Measurements from ENCODE around the gene SEPTIN2.
"Not testable (repeated sequence)": the region's sequence is repeated elsewhere in the genome, so short reads cannot be mapped to it uniquely, and the experiment has no call there.

Gene SEPTIN2

DNA sequence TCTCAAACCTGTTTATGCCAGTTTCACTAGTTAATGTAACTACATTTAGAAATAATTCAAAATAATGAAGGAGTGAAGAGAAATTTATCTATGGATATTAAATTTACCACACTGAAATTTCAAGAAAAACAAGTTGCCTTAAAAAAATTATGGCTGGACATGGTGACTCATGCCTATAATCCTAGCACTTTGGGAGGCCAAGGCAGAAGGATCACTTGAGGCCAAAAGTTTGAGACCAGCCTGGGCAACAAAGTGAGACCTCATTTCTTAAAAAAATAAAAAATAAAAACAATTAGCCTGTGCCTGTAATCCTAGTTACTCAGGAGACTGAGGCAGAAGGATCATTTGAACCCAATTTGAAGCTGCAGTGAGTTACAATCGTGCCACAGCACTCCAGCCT lies 30.1 kb upstream of the SEPTIN2 start:
- no peak for DNase-seq (ENCODE audit: low read depth, low spot score)
- H3K4me3 ChIP-seq (ENCODE audit: low read length): no peak overlapping the region

DNA sequence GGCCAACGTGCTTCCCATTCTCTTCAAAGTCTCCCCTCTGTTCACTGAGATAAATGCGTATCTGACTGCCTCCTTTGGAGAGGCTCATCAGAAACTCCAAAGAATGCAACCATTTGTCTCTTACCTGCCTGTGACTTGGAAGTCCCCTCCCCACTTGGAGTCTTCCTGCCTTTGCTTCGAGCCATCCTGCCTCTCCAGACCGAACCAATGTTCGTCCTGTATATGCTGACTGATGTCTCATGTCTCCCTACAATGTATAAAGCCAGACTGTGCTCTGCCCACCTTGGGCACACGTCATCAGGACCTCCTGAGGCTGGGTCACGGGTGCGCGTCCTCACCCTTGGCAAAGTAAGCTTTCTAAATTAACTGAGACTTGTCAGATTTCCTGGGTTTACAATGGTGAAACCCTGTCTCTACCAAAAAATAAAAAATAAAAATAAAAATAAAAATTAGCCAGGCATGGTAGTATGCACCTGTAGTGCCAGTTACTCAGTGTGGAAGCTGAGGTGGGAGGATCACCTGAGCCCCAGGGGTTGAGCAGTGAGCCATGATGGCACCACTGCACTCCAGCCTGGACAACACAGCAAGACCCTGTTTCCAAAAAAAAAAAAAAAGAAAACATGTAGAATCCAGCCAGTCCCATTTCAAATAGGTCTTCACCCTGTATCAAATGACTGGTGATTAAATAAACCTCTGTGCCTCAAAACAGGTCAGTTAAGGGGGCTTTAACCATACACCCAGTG lies 29.2 kb upstream of the SEPTIN2 start:
- DNase-seq (ENCODE audit: low read depth, low spot score): no peak
- H3K4me3 ChIP-seq (ENCODE audit: low read length): no peak overlapping the region

DNA sequence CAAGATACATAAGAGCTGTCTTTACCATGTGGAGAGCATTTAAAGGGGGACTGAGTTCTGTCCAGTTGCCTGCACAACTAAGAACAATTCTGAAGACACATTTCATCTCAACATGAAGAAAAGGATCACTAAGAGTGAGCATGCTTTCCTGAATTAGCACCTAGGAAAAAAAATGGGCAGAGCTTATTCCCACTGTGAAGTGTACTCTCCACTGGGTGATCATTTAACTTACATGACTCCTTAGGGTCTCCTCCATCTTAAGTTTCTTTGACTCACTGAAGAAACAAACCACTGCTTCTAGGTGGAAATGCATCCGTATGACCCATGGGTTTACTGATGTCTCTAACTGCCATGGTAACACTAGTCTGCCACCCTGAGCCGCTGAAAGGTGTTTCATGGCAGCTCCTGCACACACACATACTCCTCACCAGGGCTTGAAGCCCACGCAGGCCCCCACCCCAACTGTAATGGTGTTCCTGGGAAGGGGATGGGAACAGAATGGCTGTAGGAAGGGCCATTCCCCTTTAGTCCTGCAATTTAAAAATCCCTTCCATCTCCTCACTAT lies 27.3 kb upstream of the SEPTIN2 start:
- H3K4me3 ChIP-seq (ENCODE audit: low read length): no peak overlapping the region
- no peak for DNase-seq (ENCODE audit: low read depth, low spot score)

DNA sequence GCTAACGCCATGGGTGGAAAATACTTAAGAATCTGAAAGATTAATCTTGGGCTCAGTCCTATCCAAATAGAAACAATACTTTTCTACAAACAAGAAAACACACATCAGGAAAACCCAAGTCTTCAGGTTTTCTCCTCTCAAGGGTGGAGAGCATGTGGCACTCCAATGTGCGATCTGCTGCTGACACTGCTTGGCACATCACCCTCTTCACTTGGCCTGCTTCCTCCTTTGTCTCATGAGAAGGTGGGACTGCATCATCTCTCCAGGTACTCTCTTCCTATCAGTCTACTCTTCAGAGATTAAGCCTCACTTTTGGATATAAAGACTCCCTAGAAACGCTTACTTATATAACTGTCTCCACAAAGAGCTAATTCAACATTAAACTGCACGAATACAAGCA lies 26.7 kb upstream of the SEPTIN2 start:
- no peak for DNase-seq (ENCODE audit: low read depth, low spot score)
- no peak overlapping the region for H3K4me3 ChIP-seq (ENCODE audit: low read length)

DNA sequence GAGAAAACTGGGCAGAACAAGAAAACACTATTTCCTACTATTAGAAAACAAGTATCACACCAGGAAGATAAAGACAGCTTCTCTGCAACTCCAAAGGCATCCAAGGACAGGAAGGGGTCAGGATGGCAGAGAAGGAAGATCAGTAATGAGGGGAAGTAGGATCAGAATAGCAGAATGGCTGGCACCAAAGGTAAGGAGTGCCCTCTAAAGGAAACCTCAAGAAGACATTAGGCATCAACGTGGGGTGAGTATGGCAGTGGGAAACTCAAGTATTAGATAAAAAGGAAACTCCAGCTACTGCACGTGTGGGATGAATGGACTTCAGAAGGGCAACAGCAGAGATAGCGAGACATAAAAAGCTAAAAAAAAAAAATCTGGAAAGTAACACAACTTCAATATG lies 26.1 kb upstream of the SEPTIN2 start:
- DNase-seq (ENCODE audit: low read depth, low spot score): no peak

DNA sequence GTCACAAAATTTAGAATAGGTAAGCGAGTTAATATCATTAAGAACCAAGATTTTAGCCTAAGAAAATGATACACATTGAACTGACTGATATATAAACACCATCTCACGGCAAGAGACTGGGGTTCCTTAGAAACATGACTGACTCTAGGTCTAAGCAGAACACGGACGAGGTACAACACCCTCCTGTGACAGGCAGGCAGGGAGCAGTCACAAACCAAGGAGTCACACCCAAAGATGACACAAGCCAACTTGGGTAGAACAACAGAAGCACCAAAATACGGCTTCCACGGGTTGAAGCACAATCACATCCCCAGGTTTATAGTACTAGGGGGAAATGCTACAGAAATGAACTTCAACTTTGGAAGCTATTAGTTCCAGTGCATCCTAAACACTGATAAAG lies 24.6 kb upstream of the SEPTIN2 start:
- no peak for DNase-seq (ENCODE audit: low read depth, low spot score)
- no peak overlapping the region for H3K4me3 ChIP-seq (ENCODE audit: low read length)

More for the DNA sequence above, 26.1 kb upstream of the SEPTIN2 start:
- H3K4me3 ChIP-seq (ENCODE audit: low read length): no peak overlapping the region

DNA sequence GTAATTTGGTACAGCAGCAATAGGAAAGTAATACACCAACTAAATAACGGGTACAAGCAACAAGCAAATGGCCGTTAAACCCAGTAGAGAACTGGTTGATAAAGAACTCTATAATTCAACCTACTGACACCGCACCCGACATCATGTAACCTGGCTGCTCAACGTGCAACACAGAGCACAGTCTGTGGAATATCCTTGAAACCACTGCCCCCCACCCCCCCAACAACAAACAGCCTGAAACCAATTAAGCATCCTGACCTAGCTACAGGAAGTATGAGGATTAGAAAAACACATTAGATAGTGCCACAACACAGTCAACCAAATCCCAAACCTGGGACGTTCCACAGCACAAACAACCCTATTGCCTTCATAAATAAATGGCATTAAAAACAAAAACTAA lies 23.7 kb upstream of the SEPTIN2 start:
- H3K4me3 ChIP-seq (ENCODE audit: low read length): no peak overlapping the region
- no peak for DNase-seq (ENCODE audit: low read depth, low spot score)

DNA sequence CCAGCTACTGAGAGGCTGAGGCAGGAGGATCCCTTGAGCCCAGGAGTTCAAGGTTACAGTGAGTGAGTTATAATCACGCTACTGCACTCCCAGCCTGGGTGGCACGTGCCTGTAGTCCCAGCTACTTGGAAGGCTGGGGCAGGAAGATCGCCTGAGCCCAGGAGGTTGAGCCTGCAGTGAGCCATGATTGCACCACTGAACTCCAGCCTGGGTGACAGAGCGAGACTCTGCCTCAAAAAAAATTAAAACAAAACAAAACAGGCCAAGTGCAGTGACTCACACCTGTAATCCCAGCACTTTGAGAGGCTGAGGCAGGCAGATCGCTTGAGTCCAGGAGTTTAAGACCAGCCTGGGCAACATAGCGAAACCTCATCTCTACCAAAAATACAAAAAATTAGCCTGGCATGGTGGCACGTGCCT lies 22.3 kb upstream of the SEPTIN2 start:
- H3K4me3 ChIP-seq (ENCODE audit: low read length); DNase-seq (ENCODE audit: low read depth, low spot score): not testable (repeated sequence)

DNA sequence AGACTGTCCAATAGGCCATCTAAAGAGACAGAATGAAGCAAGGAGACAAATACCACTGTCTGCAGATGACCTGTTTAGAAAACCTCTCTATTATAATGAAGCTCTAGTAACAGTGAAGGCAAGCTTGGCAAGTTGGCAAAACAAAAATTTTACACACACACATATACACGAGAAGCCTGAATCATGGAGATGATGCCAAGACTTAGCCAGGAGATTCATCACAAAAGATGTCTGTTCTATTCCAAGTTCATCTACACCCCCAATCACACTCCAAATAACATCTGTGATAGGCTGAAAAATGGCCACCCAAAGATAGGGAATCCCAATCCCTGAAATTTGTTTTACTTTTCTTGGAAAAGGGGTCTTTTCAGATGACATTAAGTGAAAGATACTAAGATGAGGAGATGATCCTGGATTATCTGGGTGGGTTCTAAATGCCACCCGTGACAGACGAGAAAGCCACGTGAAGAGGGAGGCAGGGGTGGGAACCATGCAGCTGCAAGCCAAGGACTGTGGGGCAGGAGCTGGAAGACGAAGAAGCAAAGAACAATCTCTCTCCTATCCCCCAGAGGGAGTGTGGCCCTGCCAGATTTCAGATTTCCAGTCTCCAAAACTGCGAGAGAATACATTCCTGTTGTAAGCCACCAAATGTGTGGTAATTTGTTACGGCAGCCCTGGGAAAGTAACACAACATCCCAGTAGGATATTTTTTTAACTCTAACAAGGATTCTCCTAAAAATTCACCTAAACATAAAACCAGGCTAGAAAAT lies 20.2 kb upstream of the SEPTIN2 start:
- no peak for DNase-seq (ENCODE audit: low read depth, low spot score)
- no peak overlapping the region for H3K4me3 ChIP-seq (ENCODE audit: low read length)

DNA sequence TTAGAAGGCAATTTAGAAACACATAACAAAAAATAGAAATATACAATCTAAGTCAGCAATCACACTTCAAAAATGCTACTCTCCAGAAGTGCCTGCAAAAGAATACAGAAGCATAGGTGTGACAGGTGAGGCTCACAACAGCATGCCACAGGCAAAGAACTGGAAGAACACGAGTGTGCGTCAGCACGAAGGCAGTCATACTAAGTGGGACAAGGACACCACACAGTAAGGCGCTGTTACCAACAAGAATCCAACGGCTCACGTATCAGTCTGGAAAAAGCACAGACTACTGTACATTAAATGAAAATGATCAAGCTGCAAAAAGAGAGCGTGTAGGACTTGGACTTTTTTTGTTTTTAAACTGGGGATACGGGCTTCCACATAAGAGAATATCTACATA lies 19.0 kb upstream of the SEPTIN2 start:
- H3K4me3 ChIP-seq (ENCODE audit: low read length): no peak overlapping the region
- no peak for DNase-seq (ENCODE audit: low read depth, low spot score)

DNA sequence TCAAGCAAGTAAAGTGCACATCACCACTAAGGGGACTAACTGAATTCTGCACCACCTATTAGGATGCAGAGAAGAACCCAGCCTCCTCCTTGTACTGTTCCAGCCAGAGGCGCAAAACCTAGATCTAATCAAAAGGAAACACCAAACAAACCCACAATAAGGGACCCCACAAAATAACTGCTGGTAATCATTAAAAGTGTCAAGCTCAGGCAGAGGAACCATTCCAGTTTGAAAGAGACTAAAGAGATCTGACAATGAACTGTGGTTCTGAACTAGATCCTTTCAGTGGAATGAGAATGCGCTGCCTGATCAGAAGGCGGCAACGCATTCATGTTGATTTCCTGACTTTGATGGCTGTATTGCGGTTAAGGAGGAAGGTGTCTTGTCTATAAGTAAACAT lies 17.1 kb upstream of the SEPTIN2 start:
- DNase-seq (ENCODE audit: low read depth, low spot score): peak; percentile 91
- H3K4me3 ChIP-seq (ENCODE audit: low read length): no peak overlapping the region; the same call in 1 of the 2 replicates

DNA sequence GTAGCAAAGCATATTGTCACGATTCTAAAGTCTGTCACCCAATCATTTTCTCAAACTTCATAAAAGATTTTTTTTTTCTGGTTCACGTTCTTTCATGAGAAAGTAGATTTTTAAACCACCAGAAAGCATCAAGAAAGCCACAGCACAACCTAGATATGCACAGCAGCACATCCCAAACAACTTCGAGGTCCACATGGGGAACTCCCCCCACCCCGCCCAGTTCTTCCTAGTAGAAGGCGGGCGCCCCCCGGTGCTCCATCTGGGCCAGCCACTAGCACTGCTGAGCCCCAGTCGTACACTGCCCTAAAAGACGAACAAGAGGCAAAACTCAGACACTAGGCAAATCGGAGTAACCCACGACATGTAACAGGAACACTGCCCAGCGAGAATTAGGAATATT lies 15.7 kb upstream of the SEPTIN2 start:
- peak; percentile 65 for DNase-seq (ENCODE audit: low read depth, low spot score)
- H3K4me3 ChIP-seq (ENCODE audit: low read length): no peak overlapping the region

DNA sequence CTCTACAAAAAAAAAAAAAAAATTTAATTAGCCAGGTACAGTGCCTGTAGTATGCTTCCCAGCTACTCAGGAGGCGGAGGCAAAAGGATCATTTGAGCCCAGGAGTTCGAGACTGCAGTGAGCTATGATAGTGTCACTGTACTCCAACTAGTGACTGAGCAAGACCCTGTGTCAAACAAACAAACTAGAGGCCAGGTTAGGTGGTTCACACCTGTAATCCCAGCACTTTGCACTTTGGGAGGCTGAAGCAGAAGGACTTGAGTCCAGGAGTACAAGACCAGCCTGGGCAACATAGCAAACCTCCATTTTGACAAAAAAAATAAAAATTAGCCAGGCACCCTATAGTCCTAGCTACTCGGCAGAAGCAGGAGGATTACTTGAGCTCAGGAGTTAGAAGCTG lies 13.6 kb upstream of the SEPTIN2 start:
- H3K4me3 ChIP-seq (ENCODE audit: low read length): no peak overlapping the region

DNA sequence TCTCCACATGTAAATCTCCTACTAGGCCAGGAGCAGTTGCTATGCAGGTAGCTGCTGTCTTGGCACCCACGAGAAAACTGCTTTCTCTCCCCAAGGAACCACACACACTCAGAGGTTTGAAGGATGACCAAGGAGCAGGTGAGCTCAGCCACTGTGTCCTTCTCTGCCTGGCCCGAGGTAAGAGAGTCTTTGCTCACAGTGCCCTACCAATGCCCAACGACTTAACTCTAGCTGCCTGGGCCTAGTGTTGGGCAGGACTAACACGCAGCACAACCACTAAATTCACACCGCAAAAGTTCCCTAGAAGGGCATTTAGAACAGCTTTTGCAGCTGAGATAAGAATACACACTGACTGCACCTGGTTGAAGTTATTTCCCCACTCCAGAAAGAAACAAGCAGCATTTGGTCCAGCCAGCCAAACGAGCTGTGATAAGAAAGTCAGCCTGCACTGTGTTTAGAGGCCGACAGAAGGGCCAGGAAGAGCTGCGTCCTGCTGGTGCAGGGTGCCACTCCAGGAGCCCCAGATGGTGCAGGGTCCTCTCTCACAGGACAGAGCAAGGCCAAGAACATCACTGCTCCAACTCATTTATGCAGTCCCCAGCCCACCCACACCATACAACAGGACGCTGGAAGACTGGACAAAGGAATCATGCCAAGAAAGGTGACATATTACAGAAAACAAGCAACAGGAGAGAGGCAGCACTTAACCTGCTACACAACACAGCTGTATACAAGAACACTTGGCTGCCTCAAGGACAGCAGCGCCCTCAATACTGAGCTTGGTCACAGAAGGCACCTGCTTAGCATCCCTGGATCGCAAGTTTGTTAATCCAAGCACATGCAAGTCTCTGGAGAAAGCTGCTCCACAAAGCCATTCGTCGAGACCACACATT lies 12.7 kb upstream of the SEPTIN2 start:
- no peak for DNase-seq (ENCODE audit: low read depth, low spot score)
- no peak overlapping the region for H3K4me3 ChIP-seq (ENCODE audit: low read length)

More for the DNA sequence above, 13.6 kb upstream of the SEPTIN2 start:
- no peak for DNase-seq (ENCODE audit: low read depth, low spot score)

DNA sequence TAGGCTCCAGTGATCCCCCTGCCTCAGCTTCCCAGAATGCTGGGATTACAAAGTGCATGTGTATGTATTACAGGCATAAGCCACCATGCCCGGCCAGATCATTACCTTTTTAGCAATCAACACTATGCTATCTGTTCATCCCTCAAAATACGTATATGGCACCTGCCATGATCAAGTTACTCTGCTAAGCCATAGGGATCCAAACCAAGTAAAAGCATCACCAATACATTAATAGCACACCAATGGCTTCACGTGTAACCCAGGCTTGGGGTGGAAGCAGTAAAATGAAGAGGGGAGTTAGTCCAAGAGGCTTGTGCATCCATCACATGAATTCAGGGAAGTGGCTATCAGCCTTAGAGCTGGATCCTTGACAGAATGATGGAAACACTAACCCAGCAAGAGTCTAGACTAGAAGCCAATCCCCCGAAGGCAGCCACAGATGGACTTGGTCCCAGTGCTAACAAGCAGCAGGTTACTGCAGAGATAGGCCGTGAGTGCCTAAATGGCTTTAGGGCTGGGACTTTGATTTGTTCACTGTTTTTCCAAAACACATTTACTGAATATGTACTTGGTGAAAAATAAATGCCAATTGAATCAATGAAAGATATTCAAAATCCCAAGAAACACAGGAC lies 11.6 kb upstream of the SEPTIN2 start:
- no peak overlapping the region for H3K4me3 ChIP-seq (ENCODE audit: low read length)
- no peak for DNase-seq (ENCODE audit: low read depth, low spot score)

DNA sequence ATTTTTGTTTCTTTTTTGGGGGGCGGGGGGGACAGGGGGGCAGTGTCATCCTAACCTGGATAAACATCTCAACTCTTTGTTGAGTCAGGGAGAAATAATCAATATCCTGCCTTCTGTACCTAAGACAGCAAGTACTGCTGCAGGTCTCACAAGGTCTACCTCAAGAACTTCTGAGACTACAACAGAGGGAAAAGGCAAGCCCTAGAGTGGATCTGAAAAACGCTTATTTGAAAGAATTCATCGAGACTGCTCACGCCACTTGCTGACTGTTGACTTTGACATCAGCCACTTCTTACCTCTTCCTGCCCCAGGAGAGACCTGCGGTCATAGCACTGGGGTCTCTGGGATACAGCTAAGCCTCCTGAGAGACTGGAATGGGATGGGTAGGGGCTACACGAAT lies 8.7 kb upstream of the SEPTIN2 start:
- H3K4me3 ChIP-seq (ENCODE audit: low read length): no peak overlapping the region
- no peak for DNase-seq (ENCODE audit: low read depth, low spot score)

DNA sequence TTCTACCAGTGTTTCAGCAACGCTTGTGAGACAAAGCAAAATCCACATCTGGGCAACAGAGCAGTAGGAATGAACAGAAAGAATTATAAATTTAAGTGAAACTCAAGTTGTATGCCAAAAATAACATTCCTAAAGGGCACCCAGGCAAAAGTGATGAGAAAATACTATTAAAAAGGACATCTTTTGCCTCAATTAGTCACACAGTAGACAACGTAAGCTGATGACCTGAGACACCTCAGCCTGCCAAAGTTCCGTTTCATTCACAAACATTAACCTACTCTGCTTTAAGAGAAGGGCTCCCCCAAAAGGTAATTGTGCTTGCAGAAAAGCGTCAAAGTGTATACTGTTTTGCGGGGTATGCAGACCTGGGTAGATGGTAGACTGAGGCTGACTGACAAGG lies 7.5 kb upstream of the SEPTIN2 start:
- DNase-seq (ENCODE audit: low read depth, low spot score): no peak
- no peak overlapping the region for H3K4me3 ChIP-seq (ENCODE audit: low read length)

DNA sequence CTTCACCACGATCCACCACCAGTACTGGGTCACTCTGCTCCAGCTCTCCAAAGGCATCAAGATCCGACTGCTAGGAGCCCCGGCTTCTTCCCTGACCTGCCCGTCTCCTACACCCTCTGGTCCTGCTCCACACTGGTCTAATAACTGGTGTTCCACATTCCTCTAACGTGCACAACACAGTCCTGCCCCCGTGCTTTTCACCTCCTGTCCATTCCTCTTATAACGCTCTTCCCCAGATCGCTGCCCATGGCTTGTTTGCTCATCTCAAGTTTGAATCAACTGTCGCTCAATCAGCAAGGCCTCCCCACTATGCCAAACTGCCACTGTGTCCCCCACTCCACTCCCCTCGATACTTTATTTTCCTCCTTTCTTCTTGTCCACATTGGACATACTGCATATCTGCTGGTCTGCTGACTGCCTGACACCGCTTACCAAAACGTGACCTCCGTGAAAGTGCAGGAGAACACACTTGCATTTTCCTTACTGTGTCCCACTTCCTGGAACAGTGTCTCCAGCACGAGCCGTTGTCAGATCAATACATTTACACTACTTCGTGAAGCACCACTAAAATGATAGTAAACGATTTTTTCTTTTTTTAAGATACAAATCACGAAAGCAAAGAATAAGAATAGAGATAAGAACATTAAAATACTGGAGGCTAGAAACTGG lies 6.8 kb upstream of the SEPTIN2 start:
- no peak overlapping the region for H3K4me3 ChIP-seq (ENCODE audit: low read length)
- DNase-seq (ENCODE audit: low read depth, low spot score): no peak
